Skeletal muscle satellite cell (primary cell): ENCODE measurements around the gene ADGRL3.

Experiments used
- H3K27me3 ChIP-seq: 2 replicates; pipeline ENCODE4 v1.7.0; 2013; ENCODE audit warnings: low read length; ENCODE audit not compliant: control insufficient read depth, insufficient read depth
- H3K36me3 ChIP-seq: 2 replicates; pipeline ENCODE4 v1.7.0; 2013; ENCODE audit warnings: mild to moderate bottlenecking, control low read depth, low read length; ENCODE audit not compliant: insufficient read depth
- H3K4me1 ChIP-seq: 2 replicates; pipeline ENCODE4 v1.7.0; 2013; ENCODE audit warnings: low read length; ENCODE audit not compliant: control insufficient read depth, insufficient read depth
- H3K4me2 ChIP-seq: 2 replicates; pipeline ENCODE4 v1.7.0; 2013; ENCODE audit warnings: mild to moderate bottlenecking, low read length
- H3K4me3 ChIP-seq: 2 replicates; pipeline ENCODE4 v1.7.0; 2013; ENCODE audit warnings: low read length
- H3K9ac ChIP-seq: 2 replicates; pipeline ENCODE4 v1.7.0; 2013; ENCODE audit warnings: mild to moderate bottlenecking, low read depth, low read length, moderate library complexity
- H3K9me3 ChIP-seq: replicated peaks from 2 replicates; pipeline ENCODE4 v1.7.0; 2013; ENCODE audit warnings: mild to moderate bottlenecking, control low read depth, low read length

ADGRL3 gene

DNA sequence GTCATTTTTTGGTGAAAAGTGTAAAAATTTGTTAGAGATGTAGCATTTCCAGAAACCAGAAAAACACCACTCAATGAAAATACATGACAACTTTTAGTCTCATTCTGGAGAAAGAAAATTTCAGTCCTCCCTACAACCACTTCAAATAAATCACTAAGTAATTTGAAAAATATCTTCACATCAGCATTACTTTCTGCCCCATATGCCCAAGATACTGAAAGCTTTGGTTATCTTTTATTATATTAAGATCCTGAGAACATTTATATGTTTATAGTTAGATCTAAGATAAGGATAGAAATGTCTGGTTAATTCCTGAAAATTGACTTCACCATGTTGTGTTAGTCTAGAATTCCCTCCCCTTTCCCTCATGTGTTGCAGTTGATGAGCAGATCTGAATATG is 119.0 kb downstream of the ADGRL3 start:
- no peak overlapping the region for H3K4me3 ChIP-seq
- no peaks in the 10 kb centered on the region for H3K36me3 ChIP-seq
- peaks cover 14% of the 10 kb centered on the region for H3K4me1 ChIP-seq
- H3K9ac ChIP-seq, result no peak overlapping the region
- no peaks in the 10 kb centered on the region for H3K9me3 ChIP-seq
- H3K4me2 ChIP-seq, result no peak overlapping the region
- no peaks in the 10 kb centered on the region for H3K27me3 ChIP-seq

DNA sequence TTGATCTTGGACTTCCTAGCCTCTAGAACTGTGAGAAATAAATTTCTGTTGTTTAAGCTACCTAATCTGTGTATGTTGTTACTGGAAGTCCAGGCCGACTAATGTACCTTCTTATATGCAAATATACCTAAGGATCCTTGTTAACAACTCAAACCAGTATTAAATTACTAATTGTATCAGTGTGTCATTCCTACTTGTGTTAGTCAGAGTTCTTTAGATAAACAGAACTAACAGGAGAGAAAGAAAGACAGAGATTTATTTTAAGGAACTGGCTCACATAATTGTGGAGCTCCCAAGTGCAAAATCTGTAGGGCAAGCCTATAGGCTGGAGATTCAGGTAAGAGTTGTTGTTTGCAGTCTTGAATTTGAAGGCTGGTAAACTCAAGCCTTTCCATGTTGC is 120.0 kb downstream of the ADGRL3 start:
- H3K4me3 ChIP-seq, result no peak overlapping the region
- peaks cover 14% of the 10 kb centered on the region for H3K4me1 ChIP-seq
- no peaks in the 10 kb centered on the region for H3K27me3 ChIP-seq
- no peaks in the 10 kb centered on the region for H3K36me3 ChIP-seq
- no peaks in the 10 kb centered on the region for H3K9me3 ChIP-seq
- no peak overlapping the region for H3K9ac ChIP-seq
- peak overlapping the region; percentile 46 for H3K4me2 ChIP-seq

DNA sequence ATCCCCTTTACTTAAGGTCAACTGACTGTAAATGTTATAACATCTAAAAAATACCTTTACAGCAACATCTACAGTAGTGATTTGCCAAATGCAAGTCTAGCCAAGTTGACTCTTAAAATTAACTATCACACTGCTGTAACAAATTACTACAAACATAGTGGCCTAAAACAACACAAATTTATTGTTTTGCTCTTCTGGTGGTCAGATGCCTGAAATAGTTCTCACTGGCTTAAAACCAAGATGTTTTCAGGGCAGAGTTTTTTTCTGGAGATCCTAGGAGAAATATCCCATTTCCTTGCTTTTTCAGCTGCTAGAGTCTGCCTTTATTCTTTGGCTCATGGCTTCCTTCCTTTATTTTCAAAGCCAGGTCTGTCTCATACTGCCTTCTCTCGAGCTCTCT is 120.5 kb downstream of the ADGRL3 start:
- no peak overlapping the region for H3K4me3 ChIP-seq
- H3K27me3 ChIP-seq, result no peaks in the 10 kb centered on the region
- no peak overlapping the region for H3K9ac ChIP-seq

DNA sequence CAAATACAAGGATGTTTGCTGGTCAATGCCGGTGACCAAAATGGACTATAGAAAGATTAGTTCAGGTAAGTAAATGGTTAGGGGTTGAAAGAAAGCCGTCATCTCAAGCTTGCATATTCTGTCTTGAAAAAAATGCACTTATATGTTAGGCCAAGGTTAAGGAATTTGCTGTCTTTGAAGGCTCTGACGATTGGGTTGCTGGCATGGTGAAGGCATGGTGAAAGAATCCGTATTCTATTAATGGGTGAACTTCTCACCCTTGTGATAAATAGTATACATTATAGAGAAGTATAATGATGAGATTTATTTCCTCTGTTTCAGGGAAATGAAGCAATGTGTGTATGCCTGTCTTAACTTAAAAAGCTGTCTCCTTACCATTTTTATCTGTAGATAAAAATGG is 132.6 kb downstream of the ADGRL3 start:
- Histone ChIP-seq H3K9ac (no peak overlapping the region), H3K4me3 (no peak overlapping the region), H3K4me2 (no peak overlapping the region), H3K4me1 (no peaks in the 10 kb centered on the region), H3K27me3 (no peaks in the 10 kb centered on the region), H3K9me3 (no peaks in the 10 kb centered on the region), H3K36me3 (no peaks in the 10 kb centered on the region)

More for the DNA sequence above, 120.5 kb downstream of the ADGRL3 start:
- no peaks in the 10 kb centered on the region for H3K36me3 ChIP-seq
- peak overlapping the region; percentile 46 for H3K4me2 ChIP-seq
- H3K4me1 ChIP-seq, result peaks cover 14% of the 10 kb centered on the region
- H3K9me3 ChIP-seq, result no peaks in the 10 kb centered on the region

DNA sequence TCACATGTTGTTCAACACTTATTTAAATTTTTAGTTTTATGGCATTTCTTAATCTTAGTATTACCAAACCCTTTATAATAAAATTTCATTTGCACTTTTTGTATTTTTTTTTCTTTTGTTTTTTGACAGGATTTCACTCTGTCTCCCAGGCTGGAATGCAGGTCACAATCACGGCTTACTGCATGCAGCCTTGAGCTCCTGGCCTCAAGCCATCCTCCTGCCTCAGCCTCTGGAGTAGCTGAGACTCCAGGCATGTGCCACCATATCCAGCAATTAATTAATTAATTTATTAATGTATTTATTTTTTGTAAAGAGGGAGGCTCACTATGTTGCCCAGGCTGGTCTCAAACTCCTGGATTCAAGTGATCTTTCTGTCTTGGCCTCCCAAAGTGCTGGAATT is 133.4 kb downstream of the ADGRL3 start:
- Histone ChIP-seq H3K4me2 (no peak overlapping the region), H3K9me3 (no peaks in the 10 kb centered on the region), H3K9ac (no peak overlapping the region), H3K4me3 (no peak overlapping the region), H3K27me3 (no peaks in the 10 kb centered on the region), H3K4me1 (no peaks in the 10 kb centered on the region), H3K36me3 (no peaks in the 10 kb centered on the region)

DNA sequence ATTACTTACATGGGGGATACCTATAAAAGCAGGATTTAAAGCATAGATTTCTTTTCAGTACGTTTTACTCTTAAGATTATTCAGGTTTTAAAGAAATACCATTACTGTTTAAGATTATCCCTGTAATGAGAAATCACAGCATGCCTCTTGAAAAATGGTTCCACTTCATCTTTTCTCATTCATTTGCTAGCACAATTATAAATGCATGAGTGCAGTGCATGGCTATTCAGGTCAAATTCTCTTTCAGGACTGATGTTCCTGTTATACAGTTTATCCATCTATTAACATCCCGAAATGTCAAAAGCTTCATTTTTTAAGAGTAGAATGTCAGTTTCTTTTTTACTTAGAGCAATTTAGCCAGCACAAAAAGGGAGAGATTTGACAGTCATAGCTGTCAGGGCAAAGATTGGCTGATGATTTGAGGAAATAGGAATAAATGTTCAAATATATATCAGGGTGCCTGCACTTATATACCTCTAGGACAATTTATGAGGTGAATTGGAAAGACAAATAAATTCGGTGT is 135.2 kb downstream of the ADGRL3 start:
- H3K9me3 ChIP-seq, result no peaks in the 10 kb centered on the region
- no peaks in the 10 kb centered on the region for H3K27me3 ChIP-seq
- H3K4me1 ChIP-seq, result no peaks in the 10 kb centered on the region
- H3K4me2 ChIP-seq, result no peak overlapping the region
- no peaks in the 10 kb centered on the region for H3K36me3 ChIP-seq
- no peak overlapping the region for H3K4me3 ChIP-seq
- H3K9ac ChIP-seq, result no peak overlapping the region

DNA sequence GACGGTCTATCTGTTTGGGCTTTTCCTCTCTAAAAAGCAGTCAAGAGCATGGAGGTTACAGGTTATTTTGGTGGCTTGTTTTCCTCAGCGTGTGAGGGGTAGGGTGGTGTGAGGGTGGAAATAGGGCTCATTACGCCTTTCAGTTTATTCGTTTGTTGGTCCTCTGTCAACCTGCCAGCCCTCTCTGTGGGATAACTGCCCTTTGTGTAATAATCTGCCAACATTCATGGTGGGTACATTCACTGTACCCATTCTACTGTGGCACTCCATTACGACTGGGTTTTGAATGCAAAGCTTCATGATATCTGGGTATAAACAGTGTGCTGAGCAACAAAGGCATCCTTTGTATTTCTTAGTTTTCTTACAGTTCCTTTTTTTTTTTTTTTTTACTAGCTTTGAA is 136.4 kb downstream of the ADGRL3 start:
- Histone ChIP-seq H3K9me3 (no peaks in the 10 kb centered on the region), H3K4me3 (no peak overlapping the region), H3K27me3 (no peaks in the 10 kb centered on the region), H3K36me3 (no peaks in the 10 kb centered on the region), H3K4me1 (no peaks in the 10 kb centered on the region), H3K9ac (no peak overlapping the region), H3K4me2 (no peak overlapping the region)

DNA sequence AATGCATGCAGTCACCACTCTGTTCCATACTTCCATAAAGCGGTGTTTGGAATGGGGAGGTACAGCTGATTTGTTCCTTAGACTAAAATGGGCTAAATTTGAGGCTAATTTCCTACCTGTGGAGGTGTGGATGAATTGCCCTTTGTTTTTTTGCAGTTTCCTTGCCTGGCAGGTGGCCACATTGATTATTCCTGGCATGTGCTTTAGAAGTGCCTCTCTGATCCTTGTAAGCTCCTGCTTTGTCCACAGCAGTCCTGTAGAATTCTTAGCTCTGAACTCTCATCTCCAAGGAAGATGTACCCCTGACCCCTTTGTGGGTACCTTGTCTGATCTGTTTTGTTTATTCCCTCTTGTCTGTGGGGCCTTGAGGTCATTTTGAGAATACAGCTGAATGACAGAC is 136.8 kb downstream of the ADGRL3 start:
- no peak overlapping the region for H3K9ac ChIP-seq
- H3K4me2 ChIP-seq, result no peak overlapping the region
- no peaks in the 10 kb centered on the region for H3K4me1 ChIP-seq
- no peak overlapping the region for H3K4me3 ChIP-seq
- H3K36me3 ChIP-seq, result no peaks in the 10 kb centered on the region
- H3K27me3 ChIP-seq, result no peaks in the 10 kb centered on the region
- H3K9me3 ChIP-seq, result no peaks in the 10 kb centered on the region

DNA sequence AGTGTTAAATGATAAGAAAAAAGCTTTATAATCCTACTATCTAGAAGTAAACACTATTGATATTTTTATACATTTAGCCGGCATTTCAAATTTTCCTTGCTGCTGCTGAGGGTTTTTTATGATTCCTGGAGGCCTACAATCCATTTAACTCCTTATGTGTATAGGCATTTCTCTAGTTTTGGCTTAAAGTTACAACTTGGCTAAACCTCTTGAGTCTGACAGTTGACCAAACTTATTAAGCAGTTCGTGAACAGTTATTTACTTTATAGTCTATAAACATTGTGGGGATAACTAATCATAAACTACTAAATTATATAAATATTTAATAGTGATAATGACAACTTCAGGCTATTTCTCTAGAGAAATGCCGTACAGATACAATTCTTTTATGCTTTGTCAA is 141.9 kb downstream of the ADGRL3 start:
- H3K4me1 ChIP-seq, result no peaks in the 10 kb centered on the region
- H3K27me3 ChIP-seq, result no peaks in the 10 kb centered on the region
- H3K36me3 ChIP-seq, result no peaks in the 10 kb centered on the region
- H3K4me3 ChIP-seq, result no peak overlapping the region
- H3K4me2 ChIP-seq, result no peak overlapping the region
- no peaks in the 10 kb centered on the region for H3K9me3 ChIP-seq
- no peak overlapping the region for H3K9ac ChIP-seq

DNA sequence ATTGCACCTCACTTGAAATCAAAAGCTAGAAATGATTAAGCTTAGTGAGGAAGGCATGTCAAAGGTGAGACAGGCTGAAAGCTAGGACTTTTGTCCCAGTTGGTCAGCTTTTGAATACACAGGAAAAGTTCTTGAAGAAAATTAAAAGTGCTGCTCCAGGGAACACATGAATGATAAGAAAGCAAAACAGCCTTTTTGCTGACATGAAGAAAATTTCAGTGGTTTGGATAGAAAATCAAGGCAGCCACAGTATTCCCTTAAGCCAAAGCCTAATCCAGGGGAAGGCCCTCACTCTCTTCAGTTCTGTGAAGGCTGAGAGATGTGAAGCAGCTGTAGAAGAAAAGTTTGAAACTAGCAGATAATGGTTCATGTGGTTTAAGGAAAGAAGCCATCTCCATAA is 150.8 kb downstream of the ADGRL3 start:
- no peak overlapping the region for H3K4me3 ChIP-seq
- H3K4me2 ChIP-seq, result no peak overlapping the region
- H3K4me1 ChIP-seq, result no peaks in the 10 kb centered on the region
- no peaks in the 10 kb centered on the region for H3K36me3 ChIP-seq
- H3K27me3 ChIP-seq, result no peaks in the 10 kb centered on the region
- H3K9me3 ChIP-seq, result no peaks in the 10 kb centered on the region
- no peak overlapping the region for H3K9ac ChIP-seq

DNA sequence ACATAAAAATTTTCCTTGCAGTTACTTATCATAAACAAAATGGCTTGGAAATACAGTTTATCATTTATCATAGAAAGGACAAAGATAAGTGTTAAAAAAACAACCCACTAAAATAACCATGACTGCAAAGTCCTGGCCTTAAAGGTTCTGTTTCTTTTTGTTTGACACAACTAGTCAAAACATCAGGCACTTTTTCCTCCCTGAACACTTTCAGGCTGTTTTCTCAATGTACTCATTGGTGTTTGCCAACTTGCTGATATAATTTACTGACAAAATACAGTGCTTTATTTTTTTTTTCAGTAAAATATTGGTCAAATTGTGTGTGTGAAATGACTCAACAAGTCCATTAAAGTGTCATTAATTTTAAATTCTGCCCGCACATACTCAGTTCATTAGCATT is 156.6 kb downstream of the ADGRL3 start:
- Histone ChIP-seq H3K4me1 (no peaks in the 10 kb centered on the region), H3K4me2 (no peak overlapping the region), H3K27me3 (no peaks in the 10 kb centered on the region), H3K9me3 (no peaks in the 10 kb centered on the region), H3K4me3 (no peak overlapping the region), H3K36me3 (no peaks in the 10 kb centered on the region), H3K9ac (no peak overlapping the region)

DNA sequence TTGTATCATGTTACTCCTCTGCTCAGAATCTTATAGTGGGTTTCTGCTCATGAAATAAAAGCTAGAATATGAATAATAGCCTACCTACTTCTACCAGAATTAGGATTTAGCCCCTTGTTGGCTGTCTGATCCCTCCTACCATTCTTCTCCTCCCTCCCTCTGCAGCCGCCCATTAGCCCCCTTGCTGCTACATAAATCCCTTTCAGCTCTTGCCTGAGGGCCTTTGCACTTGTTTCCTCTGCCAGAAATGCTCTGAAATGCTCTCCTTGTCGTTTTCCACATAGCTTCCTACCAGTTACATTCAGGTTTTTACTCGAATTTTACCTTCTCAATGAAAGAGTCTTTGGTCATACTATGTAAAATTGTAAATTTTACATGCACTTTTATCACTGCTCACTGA is 159.2 kb downstream of the ADGRL3 start:
- Histone ChIP-seq H3K4me2 (no peak overlapping the region), H3K4me3 (no peak overlapping the region), H3K27me3 (no peaks in the 10 kb centered on the region), H3K36me3 (no peaks in the 10 kb centered on the region), H3K9ac (no peak overlapping the region), H3K9me3 (no peaks in the 10 kb centered on the region), H3K4me1 (no peaks in the 10 kb centered on the region)
